Mononuclear cell (primary cell): Measurements from ENCODE around the gene ZDHHC11B. TPM values are rescaled to one million over a fixed set of nuclear protein-coding genes. Genes with fewer than 3 reads are reported as not detected.
"Not testable (repeated sequence)": the region's sequence is repeated elsewhere in the genome, so short reads cannot be mapped to it uniquely, and the experiment has no call there.

ENCODE experiments used
- H3K27me3 ChIP-seq: 2 replicates; pipeline ENCODE4 v1.6.0; 2011; ENCODE audit warnings: low read length, control low read depth; ENCODE audit not compliant: insufficient read depth
- H3K4me1 ChIP-seq: 2 replicates; pipeline ENCODE4 v1.5.1; 2011; ENCODE audit warnings: mild to moderate bottlenecking, low read length, control low read depth; ENCODE audit not compliant: insufficient read depth
- H3K4me3 ChIP-seq: 2 replicates; pipeline ENCODE4 v1.5.1; 2011; ENCODE audit warnings: mild to moderate bottlenecking, low read length, moderate library complexity
- H3K9me3 ChIP-seq: 2 replicates; pipeline ENCODE4 v1.5.1; 2011; ENCODE audit warnings: low read depth, mild to moderate bottlenecking, control low read depth, low read length
- total RNA-seq: library from RNA; depleted of rRNA; stranded (reverse); fragments of >200 nt; gene quantifications from one replicate; pipeline ENCODE4 v1.2.3, GENCODE V29; 2012

Gene ZDHHC11B
- total RNA-seq, 1 donor: 0.73 TPM

DNA sequence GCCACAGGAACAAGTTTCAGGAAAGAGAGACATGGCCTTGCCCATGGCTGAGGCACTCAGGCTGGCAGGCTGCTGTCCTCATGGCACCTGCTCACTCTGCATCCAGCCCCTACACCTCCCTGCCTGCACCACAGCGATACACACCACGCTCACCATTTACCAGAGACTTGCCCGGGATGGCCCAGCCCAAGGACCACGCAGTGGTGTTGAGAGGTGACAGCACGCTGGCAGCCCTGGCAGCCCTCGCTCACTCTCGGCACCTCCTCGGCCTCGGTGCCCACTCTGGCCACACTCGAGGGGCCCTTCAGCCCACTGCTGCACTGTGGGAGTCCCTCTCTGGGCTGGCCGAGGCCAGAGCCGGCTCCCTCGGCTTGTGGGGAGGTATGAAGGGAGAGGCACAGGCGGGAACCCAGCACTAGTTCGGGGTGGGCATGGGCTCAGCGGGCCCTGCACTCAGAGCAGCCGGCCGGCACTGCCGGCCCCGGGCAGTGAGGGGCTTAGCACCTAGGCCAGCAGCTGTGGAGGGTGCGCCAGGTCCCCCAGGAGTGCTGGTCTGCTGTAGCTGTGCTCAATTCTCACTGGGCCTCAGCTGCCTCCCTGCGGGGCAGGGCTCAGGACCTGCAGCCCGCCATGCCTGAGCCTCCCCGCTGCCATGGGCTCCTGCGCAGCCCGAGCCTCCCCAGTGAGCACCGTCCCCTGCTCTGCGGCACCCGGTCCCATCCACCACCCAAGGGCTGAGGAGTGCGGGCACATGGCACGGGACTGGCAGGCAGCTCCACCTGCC lies 20.3 kb downstream of the ZDHHC11B start:
- no peaks in the 10 kb centered on the region for H3K4me1 ChIP-seq
- H3K27me3 ChIP-seq: no peaks in the 10 kb centered on the region
- H3K9me3 ChIP-seq: no peaks in the 10 kb centered on the region
- H3K4me3 ChIP-seq: no peak overlapping the region

DNA sequence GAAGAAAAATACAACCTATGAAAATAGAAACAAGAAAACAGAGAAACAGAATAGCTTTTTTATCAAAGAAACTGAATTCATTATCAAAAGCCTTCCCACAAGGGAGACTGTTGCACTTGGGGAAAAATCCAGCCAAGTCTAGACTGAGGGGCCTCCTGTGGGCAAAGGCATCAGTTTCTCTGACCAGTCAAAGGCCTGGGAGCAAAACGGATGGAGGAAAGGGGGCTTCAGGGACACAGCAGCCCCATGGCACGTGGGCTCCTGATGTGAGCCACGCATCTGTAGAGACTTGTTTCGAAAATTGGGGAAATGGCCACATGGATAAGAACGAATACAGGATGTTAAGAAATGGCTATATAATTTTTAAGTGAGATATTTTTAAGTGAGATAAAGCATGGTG lies 21.1 kb downstream of the ZDHHC11B start:
- H3K4me1 ChIP-seq: peaks cover 4% of the 10 kb centered on the region
- no peak overlapping the region for H3K4me3 ChIP-seq
- no peaks in the 10 kb centered on the region for H3K9me3 ChIP-seq
- H3K27me3 ChIP-seq: no peaks in the 10 kb centered on the region

DNA sequence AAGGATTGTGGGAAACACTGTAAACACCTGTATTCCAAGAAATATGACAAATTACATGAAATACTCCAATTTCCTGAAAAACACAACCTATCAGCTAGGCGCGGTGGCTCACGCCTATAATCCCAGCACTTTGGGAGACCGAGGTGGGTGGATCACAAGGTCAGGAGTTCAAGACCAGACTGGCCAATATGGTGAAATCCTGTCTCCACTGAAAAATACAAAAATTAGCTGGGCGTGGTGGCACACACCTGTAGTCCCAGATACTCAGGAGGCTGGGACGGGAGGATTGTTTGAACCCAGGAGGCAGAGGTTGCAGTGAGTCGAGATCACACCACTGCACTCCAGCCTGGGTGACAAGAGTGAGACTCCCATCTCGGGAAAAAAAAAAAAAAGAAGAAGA lies 21.5 kb downstream of the ZDHHC11B start:
- H3K27me3 ChIP-seq, H3K4me3 ChIP-seq: not testable (repeated sequence)

DNA sequence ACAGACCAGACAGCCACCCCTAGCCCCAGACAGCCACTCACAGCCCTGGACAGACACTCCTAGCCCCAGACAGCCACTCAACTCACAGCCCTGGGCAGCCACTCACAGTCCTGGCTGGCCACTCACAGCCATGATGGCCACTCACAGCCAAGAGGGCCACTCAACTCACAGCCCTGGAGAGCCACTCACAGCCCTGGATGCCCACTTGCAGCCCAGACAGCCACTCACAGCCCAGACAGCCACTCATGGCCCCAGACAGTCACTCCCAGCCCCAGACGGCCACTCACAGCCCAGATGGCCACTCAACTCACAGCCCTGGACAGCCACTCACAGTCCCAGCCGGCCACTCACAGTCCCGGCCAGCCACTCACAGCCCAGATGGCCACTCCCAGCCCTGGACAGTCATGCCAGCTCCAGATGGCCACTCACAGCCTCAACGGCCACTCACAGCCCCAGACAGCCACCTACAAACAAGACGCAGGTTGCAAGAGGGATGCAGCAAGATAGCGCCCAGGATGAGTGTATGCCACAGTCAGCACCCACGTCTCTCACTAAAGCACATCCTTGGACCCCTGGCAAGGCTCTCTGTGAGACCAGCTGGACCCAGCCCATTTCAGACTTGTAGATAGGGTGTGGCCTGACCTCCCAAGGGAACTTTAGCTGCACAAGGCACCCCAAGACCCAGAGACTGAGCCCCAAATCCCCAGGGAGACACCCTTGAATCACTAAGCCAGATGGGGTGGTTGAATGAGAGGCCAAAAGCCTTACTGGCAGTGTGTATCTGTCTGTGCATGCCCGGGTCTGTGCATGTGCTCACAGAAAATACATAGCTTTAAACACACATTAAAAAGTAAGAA lies 22.4 kb downstream of the ZDHHC11B start:
- Histone ChIP-seq H3K27me3 (no peaks in the 10 kb centered on the region), H3K4me3 (no peak overlapping the region), H3K9me3 (no peaks in the 10 kb centered on the region), H3K4me1 (peaks cover 6% of the 10 kb centered on the region)

More for the DNA sequence above, 21.5 kb downstream of the ZDHHC11B start:
- not testable (repeated sequence) for H3K9me3 ChIP-seq, H3K4me1 ChIP-seq

DNA sequence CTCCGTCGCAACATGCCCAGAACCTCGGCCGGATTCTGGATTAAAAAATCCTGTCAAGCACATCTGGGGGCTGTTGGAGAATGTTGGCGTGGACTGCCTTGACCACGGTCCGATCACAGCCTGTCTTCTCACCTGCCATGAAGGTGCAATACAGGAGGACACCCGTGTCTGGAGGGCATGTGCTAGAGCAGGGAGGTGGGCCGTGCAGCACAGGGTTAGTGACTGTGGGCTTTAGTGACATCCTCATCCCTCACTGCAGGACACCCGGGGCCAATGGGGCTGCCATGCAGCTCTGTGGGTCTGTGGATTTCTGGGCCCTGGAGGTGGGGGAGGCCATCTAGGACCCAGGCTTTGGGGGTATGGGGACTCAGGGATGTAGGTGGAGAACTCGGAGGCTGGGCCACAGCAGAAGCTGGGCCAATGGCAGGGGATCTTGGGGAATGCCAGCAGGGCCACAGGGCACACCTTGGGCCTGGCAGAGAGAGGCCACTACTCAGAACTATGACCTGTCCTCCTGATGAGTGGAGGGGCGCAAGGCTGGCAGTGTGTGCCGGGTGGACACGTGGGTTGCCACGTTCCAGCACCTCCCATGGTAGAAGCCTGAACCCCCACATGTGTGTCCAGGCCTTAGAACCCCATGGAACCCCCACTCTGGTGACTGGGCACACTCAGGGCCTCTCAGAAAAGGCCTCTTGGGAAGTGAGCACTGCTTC lies 23.3 kb downstream of the ZDHHC11B start:
- H3K9me3 ChIP-seq: no peaks in the 10 kb centered on the region
- H3K27me3 ChIP-seq: no peaks in the 10 kb centered on the region
- H3K4me3 ChIP-seq: no peak overlapping the region
- peaks cover 6% of the 10 kb centered on the region for H3K4me1 ChIP-seq

DNA sequence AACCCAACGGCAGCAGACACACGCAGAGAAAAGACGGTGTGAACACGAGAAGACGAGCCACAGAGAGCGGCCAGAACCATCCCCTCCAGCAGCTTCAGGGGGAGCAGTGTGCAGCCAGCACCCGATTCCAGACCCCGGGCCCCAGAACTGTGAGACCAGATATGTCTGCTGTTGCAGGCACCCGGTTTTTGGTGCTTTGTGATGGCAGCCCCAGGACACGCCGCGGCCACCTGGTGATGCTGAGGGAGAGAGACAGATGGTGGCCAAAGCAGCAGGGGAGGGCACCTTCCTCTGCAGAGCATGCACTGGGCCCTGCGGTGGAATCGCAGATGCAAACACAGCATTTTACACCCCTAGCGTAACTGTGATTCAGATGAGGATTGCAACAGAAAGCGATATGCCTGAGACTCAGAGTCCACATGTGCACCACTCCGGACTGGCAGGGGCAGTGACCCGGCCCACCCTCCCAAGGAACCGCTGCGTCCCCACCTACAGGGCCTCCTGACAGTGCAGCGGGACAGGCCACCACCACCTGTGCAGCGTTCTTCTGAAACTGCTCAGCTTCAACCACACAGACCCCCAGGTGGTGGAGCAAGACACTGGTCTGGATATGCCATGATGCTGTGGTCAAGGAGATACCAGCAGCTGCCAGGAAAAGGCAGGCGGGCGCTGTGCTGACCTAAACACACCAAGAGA lies 24.0 kb downstream of the ZDHHC11B start:
- Histone ChIP-seq H3K27me3 (no peaks in the 10 kb centered on the region), H3K9me3 (no peaks in the 10 kb centered on the region), H3K4me1 (peaks cover 6% of the 10 kb centered on the region), H3K4me3 (no peak overlapping the region)

DNA sequence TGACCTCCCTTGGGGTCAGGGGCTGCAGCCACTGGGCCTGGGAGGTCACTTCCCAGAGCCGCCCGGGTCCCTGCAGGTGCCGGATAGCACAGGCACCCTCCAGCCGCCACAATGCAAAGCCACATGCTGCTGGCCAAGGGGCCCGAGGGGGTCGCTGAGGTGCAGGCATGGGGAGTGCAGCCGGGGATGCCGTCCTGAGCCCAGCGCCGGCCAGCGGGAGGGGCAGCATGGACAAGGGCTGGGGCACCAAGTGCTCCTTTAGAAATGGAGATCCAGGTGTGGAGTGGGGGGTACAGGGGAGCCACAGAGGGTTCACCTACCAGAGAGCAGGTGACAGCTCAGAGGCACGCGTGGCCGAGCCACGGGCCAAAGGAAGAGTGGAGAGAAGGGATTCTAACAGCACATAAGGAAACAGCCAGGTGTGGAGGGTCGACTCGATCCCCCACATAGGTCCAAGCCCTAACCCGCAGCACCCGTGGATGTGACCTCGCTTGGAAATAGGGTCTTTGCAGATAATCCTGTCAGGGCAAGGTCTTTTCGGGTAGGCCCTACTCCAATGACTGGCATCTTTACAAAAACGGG lies 24.7 kb downstream of the ZDHHC11B start:
- Histone ChIP-seq H3K9me3 (no peaks in the 10 kb centered on the region), H3K4me3 (no peak overlapping the region), H3K4me1 (peaks cover 6% of the 10 kb centered on the region), H3K27me3 (no peaks in the 10 kb centered on the region)

DNA sequence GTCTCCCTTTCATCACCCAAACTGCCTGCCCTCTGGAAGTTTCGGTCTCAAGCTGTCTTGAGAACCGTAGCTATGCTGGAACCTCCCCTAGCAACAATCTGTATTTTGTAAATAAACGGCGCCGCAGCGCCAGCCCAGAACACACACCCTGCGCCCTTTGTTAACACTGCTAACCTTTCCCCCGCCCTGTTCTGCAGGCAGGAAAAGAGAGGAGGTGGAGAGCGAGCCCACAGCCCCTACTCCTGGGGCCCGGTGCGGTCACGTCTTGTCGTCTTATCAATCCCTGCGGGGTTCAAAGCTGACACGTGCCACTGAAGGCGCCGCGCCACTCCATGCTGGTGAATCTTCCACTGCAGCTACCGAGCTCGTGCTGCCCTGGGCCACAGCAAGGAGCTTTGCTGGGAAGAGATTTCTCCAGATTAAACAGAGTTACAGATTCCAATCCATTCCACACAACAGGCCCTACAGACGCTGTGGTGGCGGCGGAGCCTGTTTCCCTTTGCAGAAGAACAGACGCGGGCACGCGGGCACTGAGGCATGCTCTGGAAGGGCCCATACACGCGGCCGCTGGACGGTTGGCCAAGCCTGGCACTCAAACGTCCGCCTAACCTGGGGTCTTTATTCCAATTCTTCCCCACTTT lies 25.3 kb downstream of the ZDHHC11B start:
- no peaks in the 10 kb centered on the region for H3K27me3 ChIP-seq
- H3K9me3 ChIP-seq: no peaks in the 10 kb centered on the region
- no peak overlapping the region for H3K4me3 ChIP-seq
- peaks cover 6% of the 10 kb centered on the region for H3K4me1 ChIP-seq

DNA sequence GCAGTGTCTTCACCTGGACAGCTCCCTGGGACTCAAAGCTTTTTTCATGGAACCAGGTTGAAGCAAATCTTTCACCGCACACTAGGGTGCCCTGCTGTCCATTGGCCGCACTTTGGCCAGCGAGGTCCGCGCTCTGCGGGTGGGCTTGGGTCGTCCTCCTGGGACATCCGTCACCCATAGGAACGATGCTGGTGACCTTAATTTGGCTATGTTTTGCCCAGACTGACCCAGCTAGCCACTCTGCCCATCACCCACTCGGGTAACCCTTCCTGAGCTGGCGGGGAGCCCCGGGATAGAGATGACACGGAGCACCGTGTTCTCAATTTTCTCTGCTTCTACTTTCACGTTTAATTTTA lies 25.9 kb downstream of the ZDHHC11B start:
- peaks cover 6% of the 10 kb centered on the region for H3K4me1 ChIP-seq
- no peaks in the 10 kb centered on the region for H3K9me3 ChIP-seq
- no peak overlapping the region for H3K4me3 ChIP-seq
- H3K27me3 ChIP-seq: no peaks in the 10 kb centered on the region

DNA sequence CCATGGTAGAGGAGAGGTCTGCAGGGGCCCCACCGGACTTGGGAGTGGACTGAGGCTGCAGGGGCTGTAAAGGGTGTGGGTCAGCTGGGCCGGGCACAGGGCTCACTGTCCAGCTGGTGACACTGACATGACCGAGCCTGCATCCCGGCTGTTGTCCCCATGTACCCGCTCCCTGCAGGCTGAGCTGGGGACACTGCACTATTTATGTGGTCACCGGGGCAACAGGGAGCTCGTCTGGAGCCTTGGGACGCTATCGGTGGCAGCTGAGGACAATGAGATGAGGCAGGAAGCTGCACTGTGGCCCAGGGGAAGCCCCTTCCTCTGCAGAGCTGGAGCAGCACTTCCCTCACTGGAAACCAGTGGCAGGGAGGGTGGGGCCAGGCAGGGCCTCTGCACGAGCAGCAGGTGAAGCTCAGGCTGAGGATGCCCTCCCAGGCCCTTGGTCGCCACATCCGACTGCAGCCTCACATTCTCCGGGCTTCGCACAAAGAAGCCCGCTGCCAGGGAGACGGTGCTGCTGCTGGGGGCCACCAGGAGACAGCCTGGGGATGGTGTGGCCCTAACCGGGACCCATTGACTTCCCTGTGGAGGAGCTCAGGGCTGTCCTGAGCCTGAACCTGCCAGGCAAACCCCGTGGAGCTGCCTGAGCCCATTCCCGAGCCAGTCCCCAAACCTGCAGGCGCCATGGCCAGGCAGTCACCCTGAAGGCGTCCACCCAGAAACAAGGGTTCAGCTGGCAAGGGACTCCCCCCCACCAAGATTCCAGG lies 26.4 kb downstream of the ZDHHC11B start:
- Histone ChIP-seq H3K27me3 (no peaks in the 10 kb centered on the region), H3K4me3 (no peak overlapping the region), H3K9me3 (no peaks in the 10 kb centered on the region), H3K4me1 (peaks cover 6% of the 10 kb centered on the region)

DNA sequence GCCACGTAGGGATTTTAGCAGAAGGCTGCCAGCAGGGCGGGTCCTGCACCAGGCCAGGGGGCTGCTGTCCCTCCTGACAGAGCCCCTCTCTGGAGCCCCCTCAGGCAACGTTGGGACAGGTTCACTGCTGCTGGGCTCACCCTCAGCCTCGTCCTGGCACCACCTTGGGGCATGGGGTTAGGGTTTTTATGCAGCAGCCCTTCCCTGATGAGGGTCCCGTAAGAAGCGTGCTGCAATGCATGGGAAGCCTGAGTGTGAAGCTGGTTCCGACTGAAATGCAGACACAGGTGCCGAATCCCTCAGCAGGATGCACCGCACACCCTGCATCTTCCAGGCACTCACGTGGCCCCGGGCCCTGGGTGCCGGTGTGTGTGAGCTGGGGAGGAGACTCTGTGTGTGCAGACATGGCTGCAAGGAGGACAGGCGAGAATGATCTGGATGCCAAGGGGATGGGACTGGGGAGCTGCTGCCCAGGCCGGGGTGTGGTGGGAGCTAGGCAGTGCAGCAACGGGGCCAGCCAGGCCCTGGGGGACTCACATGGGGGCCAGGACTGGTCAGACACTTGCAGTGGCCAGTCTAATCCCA lies 27.1 kb downstream of the ZDHHC11B start:
- Histone ChIP-seq H3K27me3 (no peaks in the 10 kb centered on the region), H3K9me3 (no peaks in the 10 kb centered on the region), H3K4me3 (no peak overlapping the region), H3K4me1 (peaks cover 6% of the 10 kb centered on the region)

DNA sequence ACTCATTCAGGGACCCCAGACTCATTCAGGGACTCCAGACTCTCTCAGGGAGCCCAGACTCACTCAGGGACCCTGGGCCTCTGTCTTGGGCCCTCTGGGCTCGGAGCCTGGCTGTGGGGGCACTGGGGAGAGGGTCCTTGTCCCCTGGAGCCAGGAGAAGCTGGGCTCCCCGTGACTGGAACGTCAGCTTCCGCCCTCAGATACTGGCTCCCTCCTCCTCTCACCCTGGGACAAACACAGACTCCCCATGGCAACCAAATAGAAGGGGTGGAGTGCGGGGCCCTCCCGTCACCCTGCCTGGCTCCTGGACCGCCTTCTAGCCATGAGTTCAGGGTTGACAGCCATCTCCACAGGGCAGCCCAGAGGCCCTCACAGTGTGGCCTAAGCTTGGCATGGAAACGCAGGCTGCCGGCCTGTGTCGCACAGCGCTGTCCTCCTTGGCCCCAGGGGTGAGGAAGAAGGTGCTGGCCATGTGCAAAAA lies 27.6 kb downstream of the ZDHHC11B start:
- H3K4me1 ChIP-seq: peaks cover 6% of the 10 kb centered on the region
- H3K4me3 ChIP-seq: no peak overlapping the region
- no peaks in the 10 kb centered on the region for H3K27me3 ChIP-seq
- H3K9me3 ChIP-seq: no peaks in the 10 kb centered on the region

DNA sequence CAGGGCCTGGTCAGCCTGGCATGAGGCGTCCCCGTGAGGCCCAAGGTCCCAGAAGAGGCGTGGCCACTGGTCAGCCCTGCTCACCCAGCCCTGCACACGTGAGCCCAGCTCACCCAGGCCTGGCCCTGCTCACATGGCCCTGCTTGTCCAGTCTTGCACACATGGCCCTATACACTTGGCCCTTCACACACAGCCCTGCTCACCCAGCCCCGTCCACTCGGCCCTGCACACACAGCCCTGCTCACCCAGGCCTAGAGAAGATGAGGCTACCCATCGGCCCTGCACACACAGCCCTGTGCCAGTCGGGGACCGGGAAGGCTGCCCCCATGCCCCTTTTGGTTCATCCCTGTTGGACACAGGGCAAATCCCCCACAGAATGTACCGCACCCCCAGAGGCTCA lies 28.4 kb downstream of the ZDHHC11B start:
- Histone ChIP-seq H3K4me3 (no peak overlapping the region), H3K27me3 (no peaks in the 10 kb centered on the region), H3K4me1 (peaks cover 6% of the 10 kb centered on the region), H3K9me3 (no peaks in the 10 kb centered on the region)
